ENCODE data around the gene DMPK. TPM values are rescaled to one million over a fixed set of nuclear protein-coding genes. Genes with fewer than 3 reads are reported as not detected.

Gene DMPK
- total and polyA plus RNA-seq, 9 of the 15 experiments (the other 6 are each of a cell fraction or from before 2014, with no cell fraction given), result 0.24 to 31.3 (median 7.3) TPM

DNA sequence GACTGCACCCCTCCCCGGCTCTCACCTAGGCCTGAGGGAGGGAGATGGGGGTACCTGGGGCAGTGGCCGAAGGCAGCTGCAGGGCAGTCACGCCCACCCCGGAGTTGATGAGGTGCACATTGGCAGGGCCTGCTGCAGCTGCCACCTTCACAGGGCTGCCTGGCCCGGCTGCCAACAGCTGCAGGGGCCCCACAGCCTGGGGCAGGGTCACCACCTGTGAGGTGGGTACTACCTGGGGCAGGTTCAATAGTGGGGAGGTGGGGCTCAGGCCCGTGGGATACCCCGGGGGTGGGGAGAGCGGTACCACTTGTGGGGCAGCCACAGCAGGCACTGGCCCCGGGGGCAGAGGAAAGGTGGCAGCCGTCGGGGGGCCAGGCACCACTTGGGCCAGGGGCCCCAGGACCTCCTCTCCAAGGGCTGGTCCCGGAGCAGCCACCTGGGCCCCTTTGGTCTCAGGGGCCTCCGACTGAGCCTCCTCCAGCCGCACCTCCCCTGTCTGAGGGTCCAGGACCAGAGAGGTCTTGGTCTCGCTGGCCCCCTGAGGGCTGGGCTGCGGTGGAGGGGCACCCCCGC lies 15.9 kb downstream of the DMPK start (continued):
- TF ChIP-seq, protein P1, sequence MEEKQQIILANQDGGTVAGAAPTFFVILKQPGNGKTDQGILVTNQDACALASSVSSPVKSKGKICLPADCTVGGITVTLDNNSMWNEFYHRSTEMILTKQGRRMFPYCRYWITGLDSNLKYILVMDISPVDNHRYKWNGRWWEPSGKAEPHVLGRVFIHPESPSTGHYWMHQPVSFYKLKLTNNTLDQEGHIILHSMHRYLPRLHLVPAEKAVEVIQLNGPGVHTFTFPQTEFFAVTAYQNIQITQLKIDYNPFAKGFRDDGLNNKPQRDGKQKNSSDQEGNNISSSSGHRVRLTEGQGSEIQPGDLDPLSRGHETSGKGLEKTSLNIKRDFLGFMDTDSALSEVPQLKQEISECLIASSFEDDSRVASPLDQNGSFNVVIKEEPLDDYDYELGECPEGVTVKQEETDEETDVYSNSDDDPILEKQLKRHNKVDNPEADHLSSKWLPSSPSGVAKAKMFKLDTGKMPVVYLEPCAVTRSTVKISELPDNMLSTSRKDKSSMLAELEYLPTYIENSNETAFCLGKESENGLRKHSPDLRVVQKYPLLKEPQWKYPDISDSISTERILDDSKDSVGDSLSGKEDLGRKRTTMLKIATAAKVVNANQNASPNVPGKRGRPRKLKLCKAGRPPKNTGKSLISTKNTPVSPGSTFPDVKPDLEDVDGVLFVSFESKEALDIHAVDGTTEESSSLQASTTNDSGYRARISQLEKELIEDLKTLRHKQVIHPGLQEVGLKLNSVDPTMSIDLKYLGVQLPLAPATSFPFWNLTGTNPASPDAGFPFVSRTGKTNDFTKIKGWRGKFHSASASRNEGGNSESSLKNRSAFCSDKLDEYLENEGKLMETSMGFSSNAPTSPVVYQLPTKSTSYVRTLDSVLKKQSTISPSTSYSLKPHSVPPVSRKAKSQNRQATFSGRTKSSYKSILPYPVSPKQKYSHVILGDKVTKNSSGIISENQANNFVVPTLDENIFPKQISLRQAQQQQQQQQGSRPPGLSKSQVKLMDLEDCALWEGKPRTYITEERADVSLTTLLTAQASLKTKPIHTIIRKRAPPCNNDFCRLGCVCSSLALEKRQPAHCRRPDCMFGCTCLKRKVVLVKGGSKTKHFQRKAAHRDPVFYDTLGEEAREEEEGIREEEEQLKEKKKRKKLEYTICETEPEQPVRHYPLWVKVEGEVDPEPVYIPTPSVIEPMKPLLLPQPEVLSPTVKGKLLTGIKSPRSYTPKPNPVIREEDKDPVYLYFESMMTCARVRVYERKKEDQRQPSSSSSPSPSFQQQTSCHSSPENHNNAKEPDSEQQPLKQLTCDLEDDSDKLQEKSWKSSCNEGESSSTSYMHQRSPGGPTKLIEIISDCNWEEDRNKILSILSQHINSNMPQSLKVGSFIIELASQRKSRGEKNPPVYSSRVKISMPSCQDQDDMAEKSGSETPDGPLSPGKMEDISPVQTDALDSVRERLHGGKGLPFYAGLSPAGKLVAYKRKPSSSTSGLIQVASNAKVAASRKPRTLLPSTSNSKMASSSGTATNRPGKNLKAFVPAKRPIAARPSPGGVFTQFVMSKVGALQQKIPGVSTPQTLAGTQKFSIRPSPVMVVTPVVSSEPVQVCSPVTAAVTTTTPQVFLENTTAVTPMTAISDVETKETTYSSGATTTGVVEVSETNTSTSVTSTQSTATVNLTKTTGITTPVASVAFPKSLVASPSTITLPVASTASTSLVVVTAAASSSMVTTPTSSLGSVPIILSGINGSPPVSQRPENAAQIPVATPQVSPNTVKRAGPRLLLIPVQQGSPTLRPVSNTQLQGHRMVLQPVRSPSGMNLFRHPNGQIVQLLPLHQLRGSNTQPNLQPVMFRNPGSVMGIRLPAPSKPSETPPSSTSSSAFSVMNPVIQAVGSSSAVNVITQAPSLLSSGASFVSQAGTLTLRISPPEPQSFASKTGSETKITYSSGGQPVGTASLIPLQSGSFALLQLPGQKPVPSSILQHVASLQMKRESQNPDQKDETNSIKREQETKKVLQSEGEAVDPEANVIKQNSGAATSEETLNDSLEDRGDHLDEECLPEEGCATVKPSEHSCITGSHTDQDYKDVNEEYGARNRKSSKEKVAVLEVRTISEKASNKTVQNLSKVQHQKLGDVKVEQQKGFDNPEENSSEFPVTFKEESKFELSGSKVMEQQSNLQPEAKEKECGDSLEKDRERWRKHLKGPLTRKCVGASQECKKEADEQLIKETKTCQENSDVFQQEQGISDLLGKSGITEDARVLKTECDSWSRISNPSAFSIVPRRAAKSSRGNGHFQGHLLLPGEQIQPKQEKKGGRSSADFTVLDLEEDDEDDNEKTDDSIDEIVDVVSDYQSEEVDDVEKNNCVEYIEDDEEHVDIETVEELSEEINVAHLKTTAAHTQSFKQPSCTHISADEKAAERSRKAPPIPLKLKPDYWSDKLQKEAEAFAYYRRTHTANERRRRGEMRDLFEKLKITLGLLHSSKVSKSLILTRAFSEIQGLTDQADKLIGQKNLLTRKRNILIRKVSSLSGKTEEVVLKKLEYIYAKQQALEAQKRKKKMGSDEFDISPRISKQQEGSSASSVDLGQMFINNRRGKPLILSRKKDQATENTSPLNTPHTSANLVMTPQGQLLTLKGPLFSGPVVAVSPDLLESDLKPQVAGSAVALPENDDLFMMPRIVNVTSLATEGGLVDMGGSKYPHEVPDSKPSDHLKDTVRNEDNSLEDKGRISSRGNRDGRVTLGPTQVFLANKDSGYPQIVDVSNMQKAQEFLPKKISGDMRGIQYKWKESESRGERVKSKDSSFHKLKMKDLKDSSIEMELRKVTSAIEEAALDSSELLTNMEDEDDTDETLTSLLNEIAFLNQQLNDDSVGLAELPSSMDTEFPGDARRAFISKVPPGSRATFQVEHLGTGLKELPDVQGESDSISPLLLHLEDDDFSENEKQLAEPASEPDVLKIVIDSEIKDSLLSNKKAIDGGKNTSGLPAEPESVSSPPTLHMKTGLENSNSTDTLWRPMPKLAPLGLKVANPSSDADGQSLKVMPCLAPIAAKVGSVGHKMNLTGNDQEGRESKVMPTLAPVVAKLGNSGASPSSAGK (IDR thresholded peaks at IDR 0.05), result no peak
- TF ChIP-seq ZNF347 (CRISPR knock-in tag; IDR thresholded peaks at IDR 0.05; ENCODE audit: low read depth) (no peak), HNRNPL (IDR thresholded peaks at IDR 0.05; ENCODE audit: low read depth, low read length) (0 out of 2 replicates have a peak, but pooled peaks have one; percentile 34), HLTF (IDR thresholded peaks at IDR 0.05) (no peak)
- TF ChIP-seq, protein P2, sequence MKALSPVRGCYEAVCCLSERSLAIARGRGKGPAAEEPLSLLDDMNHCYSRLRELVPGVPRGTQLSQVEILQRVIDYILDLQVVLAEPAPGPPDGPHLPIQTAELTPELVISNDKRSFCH (CRISPR knock-in tag; IDR thresholded peaks at IDR 0.05), result no peak
- TF ChIP-seq, protein P2 (tag; IDR thresholded peaks at IDR 0.05), result no peak

Data from K562 (cell line).